ENCODE results near the gene SH3TC1.

The SH3TC1 gene

DNA sequence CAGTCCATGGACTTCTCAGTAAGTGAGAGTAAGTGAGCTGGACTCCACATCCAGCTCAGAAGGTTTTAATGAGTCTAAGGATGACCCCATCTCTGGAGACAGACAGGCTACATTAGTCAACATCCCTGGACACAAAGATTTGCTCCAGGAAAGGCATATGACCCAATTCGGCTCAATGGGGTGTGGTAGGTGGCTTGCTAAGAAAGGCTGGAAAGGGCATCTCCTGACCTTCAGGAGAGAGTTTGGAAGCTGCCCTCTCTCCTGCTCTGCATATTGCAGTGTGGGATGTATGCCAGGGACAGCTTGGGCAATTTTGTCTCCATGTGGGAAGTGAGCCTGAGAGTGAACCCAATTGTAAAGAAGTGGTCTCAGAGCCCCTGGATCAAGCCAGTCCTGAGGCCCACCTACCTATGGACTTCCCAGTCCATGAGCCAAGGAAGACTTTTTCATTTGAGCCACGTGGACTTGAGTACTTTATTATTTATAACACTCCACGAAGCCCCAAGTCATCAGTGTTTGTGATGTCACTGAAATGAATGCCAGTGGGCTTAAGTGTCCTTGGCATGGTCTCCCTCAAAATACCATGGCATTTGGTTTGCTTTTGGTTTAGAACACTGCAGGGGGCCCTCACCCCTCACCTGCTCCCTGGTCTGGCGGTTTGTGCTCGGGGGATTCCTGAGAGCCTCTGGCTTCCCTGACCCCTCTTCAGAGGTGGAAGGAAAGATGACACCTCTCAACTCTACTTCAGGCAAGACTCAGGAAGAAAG, 30.1 kb upstream of the SH3TC1 start:
- Histone ChIP-seq H3K27me3 (ENCODE audit: control insufficient read depth, low read length) (no peaks in the 10 kb centered on the region), H3K9me2 (replicated peaks; ENCODE audit: control insufficient read depth, low read length) (no peaks in the 10 kb centered on the region)

DNA sequence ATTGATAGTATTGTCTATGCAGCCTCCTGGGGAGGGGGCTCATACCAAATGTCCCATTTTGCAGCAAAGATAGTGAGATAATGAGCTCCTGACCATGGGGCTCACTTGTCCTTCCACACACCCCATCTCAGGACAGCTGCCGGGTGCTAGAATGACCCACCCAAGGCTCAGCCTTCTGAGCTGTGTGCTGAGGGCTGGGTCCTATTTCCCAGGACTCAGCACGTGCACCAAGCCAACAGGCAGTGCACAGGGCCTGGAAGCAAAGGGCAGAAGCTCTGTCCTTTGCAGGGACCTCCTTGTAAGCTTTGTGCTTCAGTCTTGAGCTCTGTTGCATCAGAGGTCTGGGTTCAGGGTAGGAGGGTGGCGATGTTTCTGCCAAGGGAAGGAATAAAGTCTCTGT, 29.3 kb upstream of the SH3TC1 start:
- TF ChIP-seq EZH2phosphoT487 (IDR thresholded peaks at IDR 0.05; ENCODE audit: borderline replicate concordance, low read length) = no peak
- TF ChIP-seq, protein P1, sequence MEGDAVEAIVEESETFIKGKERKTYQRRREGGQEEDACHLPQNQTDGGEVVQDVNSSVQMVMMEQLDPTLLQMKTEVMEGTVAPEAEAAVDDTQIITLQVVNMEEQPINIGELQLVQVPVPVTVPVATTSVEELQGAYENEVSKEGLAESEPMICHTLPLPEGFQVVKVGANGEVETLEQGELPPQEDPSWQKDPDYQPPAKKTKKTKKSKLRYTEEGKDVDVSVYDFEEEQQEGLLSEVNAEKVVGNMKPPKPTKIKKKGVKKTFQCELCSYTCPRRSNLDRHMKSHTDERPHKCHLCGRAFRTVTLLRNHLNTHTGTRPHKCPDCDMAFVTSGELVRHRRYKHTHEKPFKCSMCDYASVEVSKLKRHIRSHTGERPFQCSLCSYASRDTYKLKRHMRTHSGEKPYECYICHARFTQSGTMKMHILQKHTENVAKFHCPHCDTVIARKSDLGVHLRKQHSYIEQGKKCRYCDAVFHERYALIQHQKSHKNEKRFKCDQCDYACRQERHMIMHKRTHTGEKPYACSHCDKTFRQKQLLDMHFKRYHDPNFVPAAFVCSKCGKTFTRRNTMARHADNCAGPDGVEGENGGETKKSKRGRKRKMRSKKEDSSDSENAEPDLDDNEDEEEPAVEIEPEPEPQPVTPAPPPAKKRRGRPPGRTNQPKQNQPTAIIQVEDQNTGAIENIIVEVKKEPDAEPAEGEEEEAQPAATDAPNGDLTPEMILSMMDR (IDR thresholded peaks at IDR 0.05; ENCODE audit: low read depth, low read length, poor library complexity, severe bottlenecking) = no peak
- H3K4me3 ChIP-seq (ENCODE audit: low read length) = no peak overlapping the region
- H4K20me1 ChIP-seq (ENCODE audit: control insufficient read depth, insufficient read depth, low read depth, low read length) = no peaks in the 10 kb centered on the region
- H3K4me1 ChIP-seq (ENCODE audit: control insufficient read depth, low read length) = peaks cover 57% of the 10 kb centered on the region
- H3K9me2 ChIP-seq (replicated peaks; ENCODE audit: control insufficient read depth, low read length) = no peaks in the 10 kb centered on the region
- H3K27me3 ChIP-seq (ENCODE audit: control insufficient read depth, low read length) = no peaks in the 10 kb centered on the region
- peaks cover 13% of the 10 kb centered on the region for H3K9me3 ChIP-seq (ENCODE audit: control insufficient read depth, insufficient read depth, low read length)
- 0 out of 2 replicates have a peak, but pooled peaks cover 3% of the 10 kb centered on the region for H3F3A ChIP-seq (ENCODE audit: control insufficient read depth, insufficient read depth)
- no peak overlapping the region for H3K4me2 ChIP-seq (ENCODE audit: low read length)
- H3K27ac ChIP-seq (ENCODE audit: low read depth, low read length) = no peak overlapping the region
- H3K36me3 ChIP-seq (ENCODE audit: control insufficient read depth, low read length) = no peaks in the 10 kb centered on the region
- H3K79me2 ChIP-seq (ENCODE audit: control insufficient read depth, low read length) = no peaks in the 10 kb centered on the region

More for the DNA sequence above, 30.1 kb upstream of the SH3TC1 start:
- Histone ChIP-seq H4K20me1 (ENCODE audit: control insufficient read depth, insufficient read depth, low read depth, low read length) (no peaks in the 10 kb centered on the region), H3K79me2 (ENCODE audit: control insufficient read depth, low read length) (no peaks in the 10 kb centered on the region), H3K4me3 (ENCODE audit: low read length) (no peak overlapping the region), H3K4me2 (ENCODE audit: low read length) (no peak overlapping the region), H3K4me1 (ENCODE audit: control insufficient read depth, low read length) (peaks cover 59% of the 10 kb centered on the region), H3K36me3 (ENCODE audit: control insufficient read depth, low read length) (no peaks in the 10 kb centered on the region), H3F3A (ENCODE audit: control insufficient read depth, insufficient read depth) (0 out of 2 replicates have a peak, but pooled peaks cover 8% of the 10 kb centered on the region), H3K27ac (ENCODE audit: low read depth, low read length) (no peak overlapping the region), H3K9me3 (ENCODE audit: control insufficient read depth, insufficient read depth, low read length) (peaks cover 13% of the 10 kb centered on the region)
- TF ChIP-seq EZH2phosphoT487 (IDR thresholded peaks at IDR 0.05; ENCODE audit: borderline replicate concordance, low read length) = no peak
- TF ChIP-seq, protein P1 (IDR thresholded peaks at IDR 0.05; ENCODE audit: low read depth, low read length, poor library complexity, severe bottlenecking) = no peak

- Histone ChIP-seq H3K36me3 (ENCODE audit: control insufficient read depth, low read length) (no peaks in the 10 kb centered on the region), H4K20me1 (ENCODE audit: control insufficient read depth, insufficient read depth, low read depth, low read length) (no peaks in the 10 kb centered on the region), H3K4me1 (ENCODE audit: control insufficient read depth, low read length) (peaks cover 55% of the 10 kb centered on the region), H3K4me2 (ENCODE audit: low read length) (no peak overlapping the region), H3K9me3 (ENCODE audit: control insufficient read depth, insufficient read depth, low read length) (peaks cover 13% of the 10 kb centered on the region), H3F3A (ENCODE audit: control insufficient read depth, insufficient read depth) (0 out of 2 replicates have a peak, but pooled peaks cover 3% of the 10 kb centered on the region), H3K4me3 (ENCODE audit: low read length) (no peak overlapping the region), H3K27me3 (ENCODE audit: control insufficient read depth, low read length) (no peaks in the 10 kb centered on the region), H3K27ac (ENCODE audit: low read depth, low read length) (no peak overlapping the region), H3K79me2 (ENCODE audit: control insufficient read depth, low read length) (no peaks in the 10 kb centered on the region), H3K9me2 (replicated peaks; ENCODE audit: control insufficient read depth, low read length) (no peaks in the 10 kb centered on the region)
- TF ChIP-seq, protein P1 (IDR thresholded peaks at IDR 0.05; ENCODE audit: low read depth, low read length, poor library complexity, severe bottlenecking) = no peak
- no peak for TF ChIP-seq EZH2phosphoT487 (IDR thresholded peaks at IDR 0.05; ENCODE audit: borderline replicate concordance, low read length)
Observed at GRCh38 chr4:8170341-8170740, 28.7 kb upstream of the SH3TC1 start.
